ENCODE measurements around the gene CCAR1.
"Not testable (repeated sequence)": the region's sequence is repeated elsewhere in the genome, so short reads cannot be mapped to it uniquely, and the experiment has no call there.

Gene CCAR1

GRCh38 chr10:68828833-68829232 is 107.8 kb downstream of the CCAR1 start:
- DNase-seq (ENCODE audit: low read depth, low spot score): no peak

- no peak for DNase-seq (ENCODE audit: low read depth, low spot score)
Observed at GRCh38 chr10:68829521-68829920, 108.5 kb downstream of the CCAR1 start.

- no peak for DNase-seq (ENCODE audit: low read depth, low spot score)
Observed at GRCh38 chr10:68829952-68830351, 108.9 kb downstream of the CCAR1 start.

DNA sequence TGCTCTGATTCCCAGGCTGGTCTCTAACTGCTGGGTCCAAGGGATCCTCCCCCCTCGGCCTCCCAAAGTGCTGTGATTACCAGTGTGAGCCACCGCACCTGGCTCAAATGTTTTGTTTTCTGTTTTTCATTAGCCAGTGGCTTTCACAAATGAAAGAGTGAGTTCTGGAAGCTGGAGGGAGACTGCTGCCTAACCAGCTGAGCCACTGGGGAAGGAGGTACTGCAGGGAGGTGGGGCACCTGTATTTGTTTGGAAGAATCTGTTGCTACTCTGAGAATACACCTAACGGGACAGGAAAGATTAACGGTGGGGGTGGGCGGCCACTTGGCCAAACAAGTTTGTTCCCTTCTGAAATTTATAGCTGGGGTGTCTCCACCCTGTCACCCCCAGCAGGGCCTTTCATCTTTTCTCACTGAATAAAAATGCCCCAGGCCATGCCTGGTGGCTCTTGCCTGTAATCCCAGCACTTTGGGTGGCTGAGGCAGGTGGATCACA is 111.0 kb downstream of the CCAR1 start:
- no peak for DNase-seq (ENCODE audit: low read depth, low spot score)

- DNase-seq (ENCODE audit: low read depth, low spot score): no peak
Observed at GRCh38 chr10:68832601-68833000, 111.6 kb downstream of the CCAR1 start.

- DNase-seq (ENCODE audit: low read depth, low spot score): no peak
Observed at GRCh38 chr10:68837626-68838322, 116.7 kb downstream of the CCAR1 start.

DNA sequence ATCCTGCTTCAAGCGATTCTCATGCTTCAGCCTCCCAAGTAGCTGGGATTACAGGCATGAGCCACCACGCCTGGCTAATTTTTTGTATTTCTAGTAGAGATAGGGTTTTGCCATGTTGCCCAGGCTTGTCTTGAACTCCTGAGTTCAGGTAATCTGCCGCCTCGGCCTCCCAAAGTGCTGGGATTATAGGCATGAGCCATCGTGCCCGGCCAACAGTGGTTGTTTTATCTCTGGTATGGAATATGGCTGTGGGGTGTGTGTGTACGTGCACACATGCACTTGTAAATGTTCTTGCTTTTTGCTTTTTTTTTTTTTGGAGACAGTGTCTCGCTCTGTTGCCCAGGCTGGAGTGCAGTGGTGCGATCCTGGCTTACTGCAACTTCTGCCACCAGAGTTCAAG is 119.6 kb downstream of the CCAR1 start:
- DNase-seq (ENCODE audit: low read depth, low spot score): not testable (repeated sequence)

Measured in activated CD4-positive, CD25-positive, alpha-beta regulatory T cell treated with anti-CD3 and anti-CD28 coated beads, Interleukin-2, amount 50 U/mL, for 16 hours (primary cell).